ENCODE data around the gene SERHL2. TPM values are rescaled to one million over a fixed set of nuclear protein-coding genes. Genes with fewer than 3 reads are reported as not detected.

Gene SERHL2
- total RNA-seq, 1 donor from 2014 or later, result 0.69 TPM

DNA sequence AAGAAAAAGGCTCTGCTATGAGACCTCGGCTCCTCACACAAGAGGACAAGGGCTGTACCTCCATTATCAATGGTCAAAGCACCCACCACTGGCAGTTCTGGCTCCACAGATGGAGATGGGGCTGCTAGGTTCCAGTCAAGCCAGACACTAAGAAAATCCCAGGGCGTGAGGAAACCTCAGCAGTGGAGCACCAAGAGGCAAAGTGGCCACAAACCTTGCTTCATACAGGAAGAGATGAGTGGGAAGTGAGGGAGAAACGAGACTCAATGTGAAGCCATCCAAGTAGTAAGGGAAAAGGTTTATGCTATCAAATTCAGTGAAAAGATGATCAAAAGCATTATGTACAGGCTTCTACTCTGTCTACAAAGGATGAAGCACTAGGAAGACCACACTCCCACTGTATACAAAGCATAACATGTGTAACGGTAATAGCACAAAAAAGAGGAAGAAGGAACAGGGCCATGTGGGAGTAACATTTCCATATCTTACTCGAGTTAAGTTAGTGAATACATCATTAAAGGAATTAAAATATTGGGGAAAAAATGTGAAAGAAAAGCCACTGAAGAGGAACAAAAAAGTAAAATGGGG, 33.9 kb downstream of the SERHL2 start:
- Mint-ChIP-seq H3K4me3 (ENCODE audit: unreplicated experiment) (no peak overlapping the region), H3K36me3 (ENCODE audit: low read depth, unreplicated experiment) (peaks cover 25% of the 10 kb centered on the region), H3K4me1 (ENCODE audit: unreplicated experiment) (peaks cover 7% of the 10 kb centered on the region), H3K27me3 (ENCODE audit: unreplicated experiment) (peaks cover 4% of the 10 kb centered on the region), H3K9me3 (ENCODE audit: unreplicated experiment) (no peaks in the 10 kb centered on the region), H3K27ac (ENCODE audit: unreplicated experiment) (no peak overlapping the region)
- no peak for DNase-seq (ENCODE audit: low spot score)
- TF ChIP-seq, protein P1, sequence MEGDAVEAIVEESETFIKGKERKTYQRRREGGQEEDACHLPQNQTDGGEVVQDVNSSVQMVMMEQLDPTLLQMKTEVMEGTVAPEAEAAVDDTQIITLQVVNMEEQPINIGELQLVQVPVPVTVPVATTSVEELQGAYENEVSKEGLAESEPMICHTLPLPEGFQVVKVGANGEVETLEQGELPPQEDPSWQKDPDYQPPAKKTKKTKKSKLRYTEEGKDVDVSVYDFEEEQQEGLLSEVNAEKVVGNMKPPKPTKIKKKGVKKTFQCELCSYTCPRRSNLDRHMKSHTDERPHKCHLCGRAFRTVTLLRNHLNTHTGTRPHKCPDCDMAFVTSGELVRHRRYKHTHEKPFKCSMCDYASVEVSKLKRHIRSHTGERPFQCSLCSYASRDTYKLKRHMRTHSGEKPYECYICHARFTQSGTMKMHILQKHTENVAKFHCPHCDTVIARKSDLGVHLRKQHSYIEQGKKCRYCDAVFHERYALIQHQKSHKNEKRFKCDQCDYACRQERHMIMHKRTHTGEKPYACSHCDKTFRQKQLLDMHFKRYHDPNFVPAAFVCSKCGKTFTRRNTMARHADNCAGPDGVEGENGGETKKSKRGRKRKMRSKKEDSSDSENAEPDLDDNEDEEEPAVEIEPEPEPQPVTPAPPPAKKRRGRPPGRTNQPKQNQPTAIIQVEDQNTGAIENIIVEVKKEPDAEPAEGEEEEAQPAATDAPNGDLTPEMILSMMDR (IDR thresholded peaks at IDR 0.05; ENCODE audit: unreplicated experiment), result no peak

DNA sequence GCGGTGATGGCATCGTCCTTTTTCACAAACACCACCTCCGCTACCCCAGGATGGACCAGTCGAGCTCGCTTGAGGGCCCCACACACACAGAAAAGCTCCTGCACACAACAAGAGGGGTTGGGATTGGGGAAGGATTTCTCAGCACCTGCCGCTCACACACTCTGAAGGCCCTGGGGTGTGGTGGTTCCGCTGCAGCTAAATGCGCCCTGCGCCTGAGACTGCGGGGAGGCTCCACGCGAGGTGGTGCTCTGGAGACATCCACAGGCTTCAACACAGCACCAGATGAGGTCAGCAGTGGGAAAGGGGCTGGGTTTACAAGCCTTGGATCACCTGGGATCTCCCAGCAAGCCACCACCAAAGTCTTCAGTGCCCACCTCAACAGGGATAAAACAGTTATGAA, 38.2 kb downstream of the SERHL2 start:
- peaks cover 24% of the 10 kb centered on the region for H3K36me3 Mint-ChIP-seq (ENCODE audit: low read depth, unreplicated experiment)
- no peak overlapping the region for H3K27ac Mint-ChIP-seq (ENCODE audit: unreplicated experiment)
- H3K4me3 Mint-ChIP-seq (ENCODE audit: unreplicated experiment), result no peak overlapping the region
- no peak for DNase-seq (ENCODE audit: low spot score)
- no peaks in the 10 kb centered on the region for H3K4me1 Mint-ChIP-seq (ENCODE audit: unreplicated experiment)
- no peaks in the 10 kb centered on the region for H3K9me3 Mint-ChIP-seq (ENCODE audit: unreplicated experiment)
- H3K27me3 Mint-ChIP-seq (ENCODE audit: unreplicated experiment), result no peaks in the 10 kb centered on the region
- TF ChIP-seq, protein P1 (IDR thresholded peaks at IDR 0.05; ENCODE audit: unreplicated experiment), result no peak

DNA sequence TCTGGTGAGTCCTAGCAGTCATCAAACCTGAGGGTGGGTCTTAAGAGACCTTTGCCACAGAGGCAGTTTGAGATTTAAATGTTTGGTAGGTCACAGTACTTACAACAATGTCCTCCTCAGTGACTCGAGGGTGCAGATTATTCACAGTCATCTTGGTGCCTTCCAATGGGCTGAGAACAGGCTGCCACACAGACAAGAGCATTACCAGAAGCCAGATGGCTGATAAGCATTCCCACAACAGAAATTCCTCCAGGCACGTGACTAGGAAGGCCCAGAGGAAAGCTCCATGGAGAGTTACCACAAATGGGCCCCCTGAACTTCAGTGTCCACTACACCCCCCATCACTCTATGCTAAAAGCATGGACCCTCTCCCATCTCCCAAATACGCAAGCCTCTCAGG, 41.7 kb downstream of the SERHL2 start:
- H3K27ac Mint-ChIP-seq (ENCODE audit: unreplicated experiment), result no peak overlapping the region
- H3K36me3 Mint-ChIP-seq (ENCODE audit: low read depth, unreplicated experiment), result peaks cover 38% of the 10 kb centered on the region
- no peaks in the 10 kb centered on the region for H3K27me3 Mint-ChIP-seq (ENCODE audit: unreplicated experiment)
- H3K9me3 Mint-ChIP-seq (ENCODE audit: unreplicated experiment), result no peaks in the 10 kb centered on the region
- no peak for DNase-seq (ENCODE audit: low spot score)
- peak overlapping the region; percentile 47 for H3K4me3 Mint-ChIP-seq (ENCODE audit: unreplicated experiment)
- H3K4me1 Mint-ChIP-seq (ENCODE audit: unreplicated experiment), result no peaks in the 10 kb centered on the region
- TF ChIP-seq, protein P1 (IDR thresholded peaks at IDR 0.05; ENCODE audit: unreplicated experiment), result no peak

DNA sequence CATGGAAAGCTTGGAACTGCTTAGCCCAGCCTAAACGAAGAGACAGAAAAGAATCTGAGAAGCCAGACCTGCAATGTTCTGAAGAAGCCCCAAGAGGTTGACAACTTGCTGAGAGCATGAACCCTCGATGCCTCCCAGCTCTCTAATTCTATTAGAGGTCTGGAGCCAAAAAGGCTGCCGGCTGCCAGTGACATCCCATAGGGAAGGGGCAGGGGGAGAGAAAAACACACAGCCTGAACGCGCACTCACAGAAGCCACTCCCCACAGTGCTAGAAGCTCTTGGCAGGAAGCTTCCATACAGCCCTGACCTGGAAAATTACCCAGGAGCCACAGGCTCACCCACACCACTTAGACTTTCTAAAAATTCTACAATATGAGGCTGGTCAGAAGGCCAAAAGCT, 42.6 kb downstream of the SERHL2 start:
- H3K36me3 Mint-ChIP-seq (ENCODE audit: low read depth, unreplicated experiment), result peaks cover 38% of the 10 kb centered on the region
- H3K4me3 Mint-ChIP-seq (ENCODE audit: unreplicated experiment), result no peak overlapping the region
- H3K27me3 Mint-ChIP-seq (ENCODE audit: unreplicated experiment), result no peaks in the 10 kb centered on the region
- H3K27ac Mint-ChIP-seq (ENCODE audit: unreplicated experiment), result no peak overlapping the region
- H3K9me3 Mint-ChIP-seq (ENCODE audit: unreplicated experiment), result no peaks in the 10 kb centered on the region
- TF ChIP-seq, protein P1 (IDR thresholded peaks at IDR 0.05; ENCODE audit: unreplicated experiment), result no peak
- no peak for DNase-seq (ENCODE audit: low spot score)
- H3K4me1 Mint-ChIP-seq (ENCODE audit: unreplicated experiment), result no peaks in the 10 kb centered on the region

DNA sequence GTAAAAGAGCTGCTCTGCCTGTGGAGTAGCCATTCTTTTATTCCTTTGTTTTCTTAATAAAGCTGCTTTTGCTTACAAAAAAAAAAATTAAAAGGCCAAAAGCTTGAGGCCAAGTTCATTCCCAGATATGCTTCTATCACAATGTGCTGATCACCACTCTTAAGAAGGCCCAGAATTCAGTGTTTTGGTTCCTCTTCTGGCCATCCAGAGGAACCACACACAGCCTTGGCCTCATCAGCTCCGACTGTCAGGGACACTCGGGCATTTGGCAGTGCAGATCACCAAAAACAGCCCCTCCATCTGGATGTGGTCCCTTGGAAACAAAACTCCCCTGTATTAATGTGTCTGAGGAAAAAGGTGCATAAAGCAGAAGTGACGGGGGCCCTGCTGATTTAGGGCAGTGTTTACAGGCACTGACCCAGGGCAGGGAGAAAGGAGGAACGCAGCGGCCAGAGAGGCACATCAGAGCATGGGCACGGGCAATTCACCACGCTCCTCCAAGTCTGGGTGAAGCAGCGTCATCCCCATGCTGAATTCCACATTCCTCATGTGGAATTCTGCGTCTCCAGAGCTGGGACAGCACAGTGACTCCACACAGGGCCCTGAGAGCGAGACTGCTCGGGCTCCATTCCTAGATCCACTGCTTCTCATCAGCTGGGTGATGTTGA, 43.2 kb downstream of the SERHL2 start:
- DNase-seq (ENCODE audit: low spot score), result no peak
- Mint-ChIP-seq H3K27me3 (ENCODE audit: unreplicated experiment) (no peaks in the 10 kb centered on the region), H3K27ac (ENCODE audit: unreplicated experiment) (no peak overlapping the region), H3K36me3 (ENCODE audit: low read depth, unreplicated experiment) (peaks cover 42% of the 10 kb centered on the region), H3K9me3 (ENCODE audit: unreplicated experiment) (no peaks in the 10 kb centered on the region), H3K4me3 (ENCODE audit: unreplicated experiment) (no peak overlapping the region), H3K4me1 (ENCODE audit: unreplicated experiment) (no peaks in the 10 kb centered on the region)
- TF ChIP-seq, protein P1 (IDR thresholded peaks at IDR 0.05; ENCODE audit: unreplicated experiment), result no peak
